ENCODE data around the gene CLRN3.

CLRN3 gene

DNA sequence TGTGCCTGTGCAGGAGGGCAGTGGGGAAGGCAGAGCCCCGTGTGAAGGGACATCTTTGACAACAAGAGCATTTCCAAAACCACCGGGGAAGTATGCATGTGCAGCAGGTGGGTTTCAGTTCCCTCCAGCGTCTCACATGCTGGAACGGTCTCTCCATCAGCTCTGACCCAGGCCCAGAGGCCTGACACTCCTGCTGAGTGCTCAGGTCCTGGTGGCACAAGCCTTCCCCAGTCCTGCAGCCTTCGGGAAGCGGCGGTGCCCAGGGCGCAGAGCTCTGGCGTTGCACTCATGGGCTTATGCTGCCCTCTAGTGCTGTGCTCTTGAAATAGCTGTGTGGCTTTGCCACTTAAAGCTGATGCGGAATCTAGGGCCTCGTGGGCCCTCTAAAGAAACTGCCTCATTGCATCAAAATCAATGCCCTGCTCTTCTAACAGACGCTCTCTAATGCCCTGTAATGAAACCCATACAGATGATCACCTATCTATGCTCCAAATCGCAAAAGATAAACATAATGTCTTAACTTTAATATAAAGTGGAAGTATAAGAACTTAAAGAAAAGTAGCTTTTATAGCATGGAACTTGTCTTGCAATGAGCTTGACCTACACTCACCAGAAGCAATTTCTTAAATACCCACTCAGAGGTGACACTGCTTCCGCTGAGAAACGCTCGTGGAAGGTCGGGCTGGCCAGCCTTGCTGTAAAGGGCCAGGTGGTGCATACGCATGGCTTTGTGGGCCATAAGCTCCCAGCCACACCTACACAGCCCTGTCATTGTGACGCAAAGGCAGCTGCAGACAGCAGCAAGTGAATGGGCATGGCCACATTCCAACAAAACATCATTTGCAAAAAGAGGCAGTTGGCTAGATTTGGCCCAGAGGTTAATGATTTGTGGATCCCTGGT is 38.6 kb downstream of the CLRN3 start:
- no peak overlapping the region for H3K4me3 ChIP-seq (ENCODE audit: low read depth, low read length)
- DNase-seq (ENCODE audit: low read depth, low spot score) = peak; percentile 3
- peak; percentile 70 for TF ChIP-seq CTCF (IDR thresholded peaks at IDR 0.05; ENCODE audit: insufficient read depth, low read length, missing control alignments)
- POLR2A ChIA-PET = no interaction called here
- CTCF ChIA-PET = interaction anchor here (0.7 to 2.0 kb wide), 10 partner anchors 10 to 296 kb away, joined by 3 to 9 read pairs (median 4); no protein-coding TSS in a partner anchor

DNA sequence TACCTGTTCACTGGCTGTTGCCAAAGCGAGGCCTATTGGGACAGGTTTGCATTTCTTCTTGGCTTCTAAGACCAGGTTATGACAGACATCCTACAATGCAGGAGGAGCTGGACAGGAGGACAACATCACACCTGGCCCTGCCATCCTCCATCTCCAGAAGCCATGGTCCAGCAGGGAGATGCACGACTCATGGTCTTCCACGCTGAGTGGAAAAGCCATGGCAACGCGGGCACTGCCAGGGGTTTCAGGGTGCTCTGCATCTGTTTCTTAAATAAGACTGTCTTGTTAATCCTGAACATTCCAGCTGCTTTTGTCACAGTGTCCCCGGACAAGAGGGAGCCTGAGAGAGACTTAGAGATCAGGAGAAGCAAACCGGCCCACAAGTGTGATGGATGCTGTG is 40.3 kb downstream of the CLRN3 start:
- CTCF ChIA-PET = no interaction called here
- no peak for DNase-seq (ENCODE audit: low read depth, low spot score)
- POLR2A ChIA-PET = no interaction called here
- no peak for TF ChIP-seq CTCF (IDR thresholded peaks at IDR 0.05; ENCODE audit: insufficient read depth, low read length, missing control alignments)
- no peak overlapping the region for H3K4me3 ChIP-seq (ENCODE audit: low read depth, low read length)

GRCh38 chr10:127851661-127852194 is 41.0 kb downstream of the CLRN3 start:
- no peak overlapping the region for H3K4me3 ChIP-seq (ENCODE audit: low read depth, low read length)
- no peak for TF ChIP-seq CTCF (IDR thresholded peaks at IDR 0.05; ENCODE audit: insufficient read depth, low read length, missing control alignments)
- no peak for DNase-seq (ENCODE audit: low read depth, low spot score)
- CTCF ChIA-PET = no interaction called here
- POLR2A ChIA-PET = no interaction called here

GRCh38 chr10:127850944-127851343 is 41.8 kb downstream of the CLRN3 start:
- no peak overlapping the region for H3K4me3 ChIP-seq (ENCODE audit: low read depth, low read length)
- no peak for TF ChIP-seq CTCF (IDR thresholded peaks at IDR 0.05; ENCODE audit: insufficient read depth, low read length, missing control alignments)
- DNase-seq (ENCODE audit: low read depth, low spot score) = no peak
- CTCF ChIA-PET = no interaction called here
- POLR2A ChIA-PET = no interaction called here

- TF ChIP-seq CTCF (IDR thresholded peaks at IDR 0.05; ENCODE audit: insufficient read depth, low read length, missing control alignments) = no peak
- no peak for DNase-seq (ENCODE audit: low read depth, low spot score)
- ChIA-PET POLR2A (no interaction called here), CTCF (interaction anchor here (0.9 kb wide), 1 partner anchor 42 kb away, joined by 3 read pairs; no protein-coding TSS in a partner anchor)
- no peak overlapping the region for H3K4me3 ChIP-seq (ENCODE audit: low read depth, low read length)
These were observed 42.8 kb downstream of the CLRN3 start for GRCh38 chr10:127849921-127850320.

GRCh38 chr10:127849224-127849623 is 43.5 kb downstream of the CLRN3 start:
- no peak for DNase-seq (ENCODE audit: low read depth, low spot score)
- H3K4me3 ChIP-seq (ENCODE audit: low read depth, low read length) = no peak overlapping the region
- no peak for TF ChIP-seq CTCF (IDR thresholded peaks at IDR 0.05; ENCODE audit: insufficient read depth, low read length, missing control alignments)
- CTCF ChIA-PET = interaction anchor here (0.9 kb wide), 1 partner anchor 41 kb away, joined by 3 read pairs; no protein-coding TSS in a partner anchor
- POLR2A ChIA-PET = no interaction called here

Measured in AG04449 (cell line).